HG03159 (cell line): Measurements from ENCODE around the gene TECPR2.

Experiments used
- ATAC-seq: cut with Tn5 transposase; IDR thresholded peaks from one replicate; pipeline ENCODE4 v1.9.1; 2021; ENCODE audit warnings: mild to moderate bottlenecking, moderate library complexity; ENCODE audit not compliant: unreplicated experiment

TECPR2 gene

DNA sequence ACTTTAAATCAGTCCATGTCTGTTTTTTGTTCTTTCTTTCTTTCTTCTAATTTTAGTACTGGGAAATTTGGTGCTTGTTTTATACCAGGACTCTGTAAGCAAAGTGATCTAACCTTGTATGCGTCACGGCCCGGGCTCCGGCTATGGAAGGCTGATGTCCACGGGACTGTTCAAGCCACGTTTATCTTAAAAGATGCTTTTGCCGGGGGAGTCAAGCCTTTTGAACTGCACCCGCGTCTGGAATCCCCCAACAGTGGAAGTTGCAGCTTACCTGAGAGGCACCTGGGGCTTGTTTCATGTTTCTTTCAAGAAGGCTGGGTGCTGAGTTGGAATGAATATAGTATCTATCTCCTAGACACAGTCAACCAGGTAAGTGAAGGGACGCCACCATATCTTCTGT is 62.2 kb downstream of the TECPR2 start:
- ATAC-seq, result no peak

DNA sequence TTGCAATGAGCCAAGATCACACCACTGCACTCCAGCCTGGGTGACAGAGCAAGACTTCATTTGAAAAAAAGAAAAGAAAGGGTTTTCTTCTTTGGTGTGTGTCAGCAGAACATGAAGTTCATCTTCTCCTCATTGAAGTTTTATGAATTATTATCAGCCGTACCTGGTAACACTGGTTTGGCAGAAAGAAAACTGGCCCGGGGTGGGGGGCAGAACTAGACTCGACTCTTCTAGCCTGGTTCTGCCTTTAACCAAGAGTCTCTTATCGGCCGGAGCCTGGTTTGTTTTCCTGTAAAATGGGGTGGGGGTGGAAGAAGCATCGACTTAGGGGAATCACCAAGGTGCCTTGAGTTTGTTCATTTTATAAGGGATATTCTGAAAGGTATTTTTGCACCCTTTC is 64.1 kb downstream of the TECPR2 start:
- no peak for ATAC-seq

DNA sequence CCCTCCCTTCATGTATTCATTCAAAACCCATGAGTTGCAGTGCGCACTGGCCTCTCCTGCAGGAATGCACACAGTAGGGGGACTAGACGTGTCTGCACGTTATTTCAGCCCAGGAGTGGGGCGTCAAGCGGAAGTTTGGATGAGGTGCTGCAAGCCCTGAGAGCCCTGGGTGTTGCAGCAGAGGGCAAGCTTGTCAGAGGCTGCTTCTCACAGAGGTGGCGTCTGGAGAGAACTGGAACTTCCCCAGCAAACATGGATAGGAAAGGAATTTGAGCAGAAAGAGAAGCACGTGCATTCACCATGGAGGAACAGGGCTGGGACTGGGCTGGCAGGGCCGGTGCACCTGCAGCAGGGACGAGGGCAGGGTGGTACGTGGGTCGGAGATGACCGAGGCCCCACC is 64.9 kb downstream of the TECPR2 start:
- no peak for ATAC-seq

DNA sequence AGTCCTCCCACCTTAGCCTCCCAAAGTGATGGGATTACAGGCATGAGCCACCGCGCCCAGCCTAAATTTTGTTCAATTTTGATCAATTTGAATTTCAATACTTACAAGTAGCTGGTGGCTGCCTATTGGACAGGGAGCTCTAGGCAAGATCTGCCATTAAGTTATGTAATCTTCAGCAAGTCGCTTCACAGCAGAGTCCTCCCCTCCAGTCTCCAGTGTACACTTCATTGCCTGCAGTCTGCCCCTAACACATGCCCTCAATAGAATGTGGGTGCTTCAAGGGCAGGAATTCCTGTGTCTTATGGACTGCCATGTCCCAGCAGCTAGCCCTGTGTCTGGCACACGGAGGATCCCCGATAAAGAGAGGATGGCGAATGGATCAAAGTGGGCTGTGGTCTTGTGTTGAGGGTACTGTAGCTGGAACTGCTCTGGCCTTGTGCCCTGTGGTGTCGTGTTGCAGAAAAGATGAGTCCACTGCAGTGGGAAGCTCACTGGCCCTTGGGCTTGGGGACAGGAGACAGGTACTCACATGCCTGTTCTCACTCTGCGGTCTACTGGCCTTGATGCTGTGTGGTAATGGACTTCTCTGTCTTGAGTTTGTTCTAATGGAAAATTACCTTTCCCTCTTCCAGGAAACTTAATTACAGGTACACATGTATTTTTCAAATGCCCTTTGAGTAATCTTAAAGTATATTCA is 67.6 kb downstream of the TECPR2 start:
- no peak for ATAC-seq

DNA sequence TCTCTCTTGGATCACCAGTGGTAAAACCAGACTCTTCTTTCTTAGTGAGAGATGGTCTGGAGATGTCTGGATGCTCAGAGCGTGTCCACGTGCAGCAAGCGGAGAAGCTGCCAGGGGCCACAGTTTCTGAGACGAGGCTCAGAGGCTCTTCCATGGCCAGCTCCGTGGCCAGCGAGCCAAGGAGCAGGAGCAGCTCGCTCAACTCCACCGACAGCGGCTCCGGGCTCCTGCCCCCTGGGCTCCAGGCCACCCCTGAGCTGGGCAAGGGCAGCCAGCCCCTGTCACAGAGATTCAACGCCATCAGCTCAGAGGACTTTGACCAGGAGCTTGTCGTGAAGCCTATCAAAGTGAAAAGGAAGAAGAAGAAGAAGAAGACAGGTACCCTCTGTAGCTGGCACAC is 69.0 kb downstream of the TECPR2 start:
- ATAC-seq, result no peak

DNA sequence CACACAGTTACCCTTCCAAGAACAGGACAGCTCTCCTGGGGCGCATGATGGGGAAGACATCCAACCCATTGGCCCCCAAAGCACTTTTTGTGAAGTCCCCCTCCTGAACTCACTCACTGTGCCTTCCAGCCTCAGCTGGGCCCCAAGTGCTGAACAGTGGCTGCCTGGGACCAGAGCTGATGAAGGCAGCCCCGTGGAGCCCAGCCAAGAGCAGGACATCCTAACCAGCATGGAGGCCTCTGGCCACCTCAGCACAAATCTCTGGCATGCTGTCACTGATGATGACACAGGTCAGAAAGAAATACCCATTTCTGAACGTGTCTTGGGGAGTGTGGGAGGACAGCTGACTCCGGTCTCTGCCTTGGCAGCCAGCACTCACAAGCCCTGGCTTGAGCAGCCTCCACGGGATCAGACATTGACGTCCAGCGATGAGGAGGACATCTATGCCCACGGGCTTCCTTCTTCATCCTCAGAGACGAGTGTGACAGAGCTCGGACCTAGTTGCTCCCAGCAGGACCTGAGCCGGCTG is 72.0 kb downstream of the TECPR2 start:
- no peak for ATAC-seq

DNA sequence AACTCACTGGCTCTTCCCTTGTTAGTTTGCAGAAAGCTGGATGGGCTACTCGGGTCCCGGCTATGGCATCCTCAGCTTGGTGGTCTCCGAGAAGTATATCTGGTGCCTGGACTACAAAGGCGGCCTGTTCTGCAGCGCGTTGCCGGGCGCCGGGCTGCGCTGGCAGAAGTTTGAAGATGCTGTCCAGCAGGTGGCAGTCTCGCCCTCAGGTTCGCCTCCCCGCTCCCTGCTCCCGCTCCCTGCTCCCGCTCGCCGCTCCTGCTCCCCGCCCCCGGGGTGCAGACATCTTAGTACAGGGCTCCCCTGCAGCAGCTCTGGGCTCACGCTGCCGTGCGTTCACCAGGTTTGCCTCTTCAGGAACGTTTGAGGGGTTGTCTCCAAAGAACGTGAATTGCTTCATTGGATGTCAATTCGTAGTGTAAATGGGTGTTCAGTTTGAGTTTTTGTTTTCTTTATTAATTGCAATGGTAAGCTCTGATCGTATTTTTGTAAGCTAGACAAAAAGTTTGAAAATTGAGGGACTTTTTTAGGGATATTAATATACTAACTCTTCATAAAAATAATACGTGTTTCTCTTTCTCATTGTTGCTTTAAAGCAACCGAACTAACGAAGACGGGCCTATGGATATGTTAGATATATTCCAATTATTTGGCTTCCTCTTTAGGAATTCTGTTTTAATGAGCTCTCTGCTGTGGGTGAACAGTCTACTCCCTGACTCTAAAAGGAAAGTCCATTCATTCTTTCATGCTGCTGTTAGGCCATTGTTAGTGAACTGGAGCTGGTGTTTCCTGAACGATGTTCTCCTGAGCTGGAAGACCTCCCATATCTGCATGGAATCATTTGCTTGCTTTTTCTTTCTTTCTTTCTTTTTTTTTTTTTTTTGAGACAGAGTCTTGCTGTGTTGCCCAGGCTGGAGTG is 75.5 kb downstream of the TECPR2 start:
- no peak for ATAC-seq

DNA sequence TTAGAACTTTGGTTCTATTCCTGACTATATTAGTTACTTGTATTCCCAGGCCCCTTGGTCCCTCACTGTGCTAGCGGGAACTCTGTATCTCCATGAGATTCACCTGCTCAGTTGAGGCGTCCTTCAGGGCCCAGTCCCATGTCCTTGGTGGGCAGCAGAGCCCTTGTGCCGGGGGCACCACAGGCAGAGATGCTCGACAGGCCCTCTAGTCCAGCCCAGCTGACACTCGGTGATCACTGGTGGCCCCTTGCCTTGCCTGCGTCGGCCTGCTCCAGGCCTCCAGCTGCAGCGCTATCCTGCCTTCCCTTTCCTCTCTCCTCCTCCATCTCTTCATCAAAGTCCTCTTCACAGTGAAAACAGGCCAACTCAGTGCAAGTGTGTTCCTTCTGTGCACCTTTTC is 76.8 kb downstream of the TECPR2 start:
- ATAC-seq, result no peak

DNA sequence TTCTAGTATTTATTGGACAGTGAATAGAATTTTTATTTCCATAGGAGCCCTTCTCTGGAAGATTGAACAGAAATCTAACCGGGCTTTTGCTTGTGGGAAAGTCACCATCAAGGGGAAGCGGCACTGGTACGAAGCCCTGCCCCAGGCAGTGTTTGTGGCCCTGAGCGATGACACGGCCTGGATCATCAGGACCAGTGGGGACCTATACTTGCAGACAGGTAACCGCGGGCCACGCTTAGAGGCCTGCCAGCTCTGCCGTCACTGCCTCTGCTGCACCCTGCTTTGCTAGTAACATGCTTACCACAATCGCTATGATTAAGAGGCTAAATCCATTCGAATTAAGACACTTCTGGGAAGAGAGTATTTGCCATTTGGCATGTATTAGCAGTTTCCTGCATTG is 77.7 kb downstream of the TECPR2 start:
- ATAC-seq, result no peak

DNA sequence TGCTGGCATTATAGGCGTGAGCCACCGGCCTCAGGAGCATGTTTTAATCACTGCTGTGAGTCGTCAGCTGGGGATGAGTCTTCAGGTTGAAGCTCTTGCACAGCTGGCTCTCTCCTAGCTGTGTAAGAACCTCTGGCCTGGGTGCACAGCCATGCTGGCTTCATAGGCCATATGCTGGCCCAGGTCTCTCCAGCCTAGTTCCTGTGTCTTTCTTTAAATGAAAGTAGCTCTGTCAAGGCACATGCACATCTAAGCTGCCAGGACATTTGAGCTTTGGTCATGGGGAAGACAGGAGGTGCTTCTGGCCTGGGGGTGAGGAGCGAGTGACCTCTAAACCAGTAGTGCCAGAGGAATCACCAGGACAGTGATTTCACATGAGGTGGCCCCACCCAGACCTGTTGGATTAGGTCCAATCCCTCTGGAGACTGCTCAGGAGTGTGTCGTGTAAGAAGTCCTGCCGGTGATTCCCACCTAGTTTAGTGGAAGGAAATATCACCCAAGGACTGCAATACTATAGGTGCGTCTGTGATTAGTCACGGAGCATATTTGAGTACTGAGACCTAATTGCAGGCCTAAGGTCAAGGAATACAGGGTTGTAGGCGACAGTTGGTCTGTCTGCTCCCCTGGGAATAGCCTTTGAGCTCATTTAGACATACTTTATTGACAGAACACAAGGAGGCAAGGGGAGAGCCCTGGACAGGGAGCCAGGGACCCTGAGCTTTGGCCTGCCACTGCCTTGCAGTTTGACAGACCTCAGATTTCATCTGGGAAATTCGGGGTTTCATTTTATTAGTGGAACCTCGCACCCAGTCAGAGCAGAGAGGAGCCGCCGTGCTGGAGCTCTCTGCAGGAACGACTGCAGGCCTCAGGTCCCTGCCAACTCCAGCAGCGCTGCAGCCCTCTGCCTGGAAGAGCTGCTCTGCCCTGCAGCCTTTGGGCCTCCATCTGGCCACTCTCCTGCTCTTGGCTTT is 79.8 kb downstream of the TECPR2 start:
- ATAC-seq, result no peak

DNA sequence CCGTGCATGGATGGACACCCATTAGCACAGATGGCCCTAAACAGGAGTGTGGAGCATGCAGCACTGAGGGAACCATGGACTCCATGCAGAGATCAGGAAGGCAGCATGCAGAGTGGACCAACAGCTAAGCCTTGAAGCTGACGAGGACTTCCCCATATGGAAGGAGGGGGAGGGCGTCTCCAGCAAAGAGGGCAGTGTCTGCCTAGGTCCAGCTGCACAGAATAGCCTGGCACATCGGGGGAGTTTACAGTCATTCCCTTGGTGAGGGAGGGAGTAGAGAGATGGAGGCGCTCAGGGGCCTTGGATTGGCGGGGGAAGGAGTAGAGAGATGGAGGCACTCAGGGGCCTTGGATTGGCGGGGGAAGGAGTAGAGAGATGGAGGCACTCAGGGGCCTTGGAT is 82.3 kb downstream of the TECPR2 start:
- ATAC-seq, result no peak

DNA sequence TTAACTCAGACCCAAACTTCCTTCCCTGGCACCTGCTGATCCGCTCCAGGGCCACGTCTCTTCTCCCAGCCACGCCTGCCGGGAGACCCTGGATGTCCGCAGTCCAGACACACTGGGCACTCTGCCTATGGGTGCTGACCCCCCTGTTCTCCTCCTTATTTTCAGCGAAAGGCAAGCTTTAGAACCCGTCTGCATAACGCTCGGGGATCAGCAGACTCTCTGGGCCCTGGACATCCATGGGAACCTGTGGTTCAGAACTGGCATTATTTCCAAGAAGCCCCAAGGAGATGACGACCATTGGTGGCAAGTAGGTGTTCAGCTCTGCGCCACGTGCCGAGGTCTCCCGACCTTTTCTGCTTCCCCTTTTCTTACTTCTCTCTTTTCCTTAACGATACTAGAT is 82.9 kb downstream of the TECPR2 start:
- no peak for ATAC-seq

DNA sequence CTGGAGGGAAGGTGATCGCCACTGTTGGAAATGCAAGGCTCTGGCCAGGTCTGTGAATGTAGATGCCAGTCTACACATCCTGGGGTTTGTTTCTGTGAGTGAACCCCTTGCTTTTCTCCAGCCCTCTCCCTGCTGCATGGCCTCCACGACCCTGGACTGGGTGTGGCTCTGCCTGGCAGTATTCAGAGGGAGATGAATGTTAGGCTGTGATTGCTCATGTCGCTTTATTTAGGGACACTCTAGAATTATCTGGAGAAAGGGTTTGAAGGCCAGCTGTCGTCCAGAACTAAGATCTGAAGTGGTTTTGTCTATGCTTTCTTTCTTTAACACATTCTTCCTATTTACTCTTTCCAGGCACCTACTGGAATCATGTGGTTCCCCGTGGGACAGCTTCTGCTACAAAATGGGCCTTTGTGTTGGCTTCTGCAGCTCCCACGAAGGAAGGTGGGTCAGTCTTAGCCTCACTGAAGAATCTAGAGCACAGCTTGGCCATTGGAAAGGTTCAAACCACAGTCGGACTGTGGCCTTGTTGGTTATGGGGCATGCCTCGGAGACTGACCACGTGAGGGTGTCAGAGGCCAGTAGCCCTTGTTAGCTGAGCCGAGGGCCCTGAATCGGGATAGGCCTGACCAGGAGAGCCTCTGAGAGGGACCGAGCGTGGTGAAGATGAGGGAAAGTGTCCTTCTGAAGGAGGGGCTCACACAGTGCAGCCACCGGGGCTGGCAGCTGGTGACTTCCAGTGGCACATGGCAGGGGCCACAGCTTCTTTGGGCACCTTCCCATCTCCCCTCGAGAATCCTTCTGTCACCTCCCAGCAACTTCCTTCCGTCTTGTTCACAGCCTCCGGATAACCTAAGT is 87.7 kb downstream of the TECPR2 start:
- no peak for ATAC-seq

DNA sequence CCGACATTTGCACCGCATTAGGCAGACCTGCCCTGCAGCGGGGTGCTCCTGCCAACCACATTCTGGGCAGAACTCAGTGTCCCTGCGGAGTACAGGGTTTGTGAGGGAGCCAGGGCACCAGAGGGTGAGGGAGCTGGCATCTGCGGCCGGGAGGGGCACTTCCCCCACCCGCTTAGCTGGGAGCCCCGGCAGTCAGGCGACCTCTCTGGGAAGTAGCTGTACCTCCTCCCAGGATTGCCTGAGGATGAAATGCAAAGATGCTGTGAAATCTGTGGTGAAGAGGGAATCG is 88.3 kb downstream of the TECPR2 start:
- ATAC-seq, result no peak

DNA sequence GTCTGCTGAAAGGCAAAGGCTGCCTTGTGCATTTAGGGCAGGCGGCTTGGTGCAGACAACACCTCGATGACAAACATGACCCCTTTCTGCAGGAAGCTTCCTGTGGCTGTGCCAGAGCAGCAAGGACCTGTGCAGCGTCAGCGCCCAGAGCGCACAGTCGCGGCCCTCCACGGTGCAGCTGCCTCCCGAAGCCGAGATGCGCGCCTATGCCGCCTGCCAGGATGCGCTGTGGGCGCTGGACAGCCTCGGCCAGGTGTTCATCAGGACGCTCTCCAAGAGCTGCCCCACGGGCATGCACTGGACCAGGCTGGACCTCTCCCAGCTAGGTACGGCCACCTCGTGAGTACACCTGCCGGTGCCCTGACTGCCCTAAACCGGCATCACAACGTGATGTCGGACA is 89.6 kb downstream of the TECPR2 start:
- no peak for ATAC-seq

DNA sequence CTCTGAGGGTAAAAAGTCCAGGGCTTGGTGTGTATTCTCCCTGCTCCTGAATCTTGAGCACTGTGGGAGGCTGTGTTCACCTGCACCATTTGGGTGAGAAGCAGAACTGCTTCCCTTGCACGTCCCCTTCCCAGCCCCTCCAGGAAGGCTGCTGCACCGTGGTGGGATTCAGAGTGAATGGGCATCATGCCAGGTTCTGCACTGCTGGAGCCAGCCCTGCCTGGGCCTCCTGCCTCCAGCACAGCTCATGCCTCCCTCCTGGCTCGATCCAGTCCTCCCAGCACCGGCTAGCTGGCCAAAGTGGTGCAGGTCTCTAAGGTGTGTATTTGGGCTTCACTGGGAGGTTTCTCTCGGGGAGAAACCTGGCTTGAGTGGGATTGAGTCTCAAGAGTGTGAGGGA is 92.0 kb downstream of the TECPR2 start:
- no peak for ATAC-seq

DNA sequence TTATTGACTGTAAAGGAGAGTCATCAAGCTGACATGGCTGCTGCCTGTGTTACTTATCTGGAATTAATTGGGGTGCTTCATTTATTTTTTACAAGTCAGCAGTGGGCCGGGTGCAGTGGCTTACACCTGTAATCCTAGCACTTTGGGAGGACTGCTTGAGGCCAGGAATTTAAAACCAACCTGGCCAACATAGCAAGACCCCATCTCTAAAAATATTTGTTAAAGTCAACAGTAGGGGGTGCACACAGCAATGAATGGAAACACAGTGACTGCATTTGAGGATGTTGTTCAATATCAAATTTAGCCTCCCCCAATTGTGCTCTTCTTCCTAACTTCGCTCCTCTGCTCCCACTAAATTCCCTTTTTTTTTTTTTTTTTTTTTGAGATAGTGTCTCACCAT is 94.8 kb downstream of the TECPR2 start:
- no peak for ATAC-seq

DNA sequence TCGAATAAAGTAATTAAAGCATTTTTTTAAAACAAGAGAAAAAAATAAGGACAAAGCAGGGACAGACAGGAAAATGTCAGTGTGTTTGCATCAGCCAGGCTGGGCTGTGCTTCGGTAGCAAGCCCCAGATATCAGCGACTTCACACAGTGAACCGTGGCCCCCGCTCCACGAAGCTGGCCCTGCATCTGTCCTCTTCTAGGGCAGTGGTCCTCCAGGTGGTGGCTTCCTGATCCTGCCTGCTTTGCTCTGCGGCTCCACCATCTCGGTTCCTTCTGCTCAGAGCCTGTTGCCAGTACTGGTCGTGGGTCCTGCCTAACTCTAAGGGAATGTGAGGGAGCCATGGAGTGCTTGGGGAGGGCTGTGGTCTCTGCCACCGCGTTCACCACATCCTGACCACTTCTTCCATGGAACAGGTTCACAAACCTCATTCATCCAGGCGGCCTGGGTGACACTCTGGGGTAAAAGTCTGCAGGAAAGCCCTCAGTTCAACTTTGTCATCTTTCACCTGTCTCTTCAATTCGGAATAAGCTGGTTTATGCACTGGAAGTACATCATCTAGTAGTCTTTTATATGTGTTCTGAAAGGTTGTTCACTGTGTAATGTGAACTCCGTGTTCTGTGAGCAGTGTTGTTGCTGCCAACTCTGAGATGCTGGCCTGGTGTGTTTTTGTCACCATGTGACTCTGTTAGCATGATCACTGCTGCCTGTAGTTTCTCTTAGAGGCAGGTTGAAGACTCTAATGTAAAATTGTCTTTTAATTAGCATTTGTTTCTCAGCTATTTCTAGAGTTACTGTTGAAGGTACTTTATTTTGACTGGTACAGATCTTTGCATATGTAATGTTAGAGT is 99.0 kb downstream of the TECPR2 start:
- ATAC-seq, result no peak

DNA sequence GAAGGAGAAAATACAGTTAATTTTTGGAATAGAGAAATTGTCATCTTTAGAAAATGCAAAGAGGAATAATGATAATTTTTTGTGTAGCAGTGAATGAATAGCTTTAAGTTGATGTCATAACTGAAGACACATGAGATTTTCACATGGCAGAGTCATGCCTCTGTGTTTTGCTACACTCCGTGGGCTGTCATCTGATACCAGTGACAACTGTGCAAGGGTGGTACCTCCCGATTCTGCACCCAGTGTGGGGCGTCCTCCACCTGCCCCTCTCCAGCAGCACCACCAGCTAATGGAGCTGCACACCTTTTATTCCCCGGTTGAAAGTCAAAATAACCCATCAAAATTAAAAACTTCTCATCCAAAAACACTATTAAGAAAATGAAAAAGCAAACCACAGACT is 99.7 kb downstream of the TECPR2 start:
- no peak for ATAC-seq
